ENCODE measurements around the gene FOXG1.

Gene FOXG1

DNA sequence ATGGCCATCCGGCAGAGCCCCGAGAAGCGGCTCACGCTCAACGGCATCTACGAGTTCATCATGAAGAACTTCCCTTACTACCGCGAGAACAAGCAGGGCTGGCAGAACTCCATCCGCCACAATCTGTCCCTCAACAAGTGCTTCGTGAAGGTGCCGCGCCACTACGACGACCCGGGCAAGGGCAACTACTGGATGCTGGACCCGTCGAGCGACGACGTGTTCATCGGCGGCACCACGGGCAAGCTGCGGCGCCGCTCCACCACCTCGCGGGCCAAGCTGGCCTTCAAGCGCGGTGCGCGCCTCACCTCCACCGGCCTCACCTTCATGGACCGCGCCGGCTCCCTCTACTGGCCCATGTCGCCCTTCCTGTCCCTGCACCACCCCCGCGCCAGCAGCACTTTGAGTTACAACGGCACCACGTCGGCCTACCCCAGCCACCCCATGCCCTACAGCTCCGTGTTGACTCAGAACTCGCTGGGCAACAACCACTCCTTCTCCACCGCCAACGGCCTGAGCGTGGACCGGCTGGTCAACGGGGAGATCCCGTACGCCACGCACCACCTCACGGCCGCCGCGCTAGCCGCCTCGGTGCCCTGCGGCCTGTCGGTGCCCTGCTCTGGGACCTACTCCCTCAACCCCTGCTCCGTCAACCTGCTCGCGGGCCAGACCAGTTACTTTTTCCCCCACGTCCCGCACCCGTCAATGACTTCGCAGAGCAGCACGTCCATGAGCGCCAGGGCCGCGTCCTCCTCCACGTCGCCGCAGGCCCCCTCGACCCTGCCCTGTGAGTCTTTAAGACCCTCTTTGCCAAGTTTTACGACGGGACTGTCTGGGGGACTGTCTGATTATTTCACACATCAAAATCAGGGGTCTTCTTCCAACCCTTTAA is 1.5 kb downstream of the FOXG1 start:
- peaks cover 44% of the 10 kb centered on the region for H3K27me3 Mint-ChIP-seq
- H3K4me1 Mint-ChIP-seq (ENCODE audit: low read depth), result peaks cover 14% of the 10 kb centered on the region
- H3K36me3 Mint-ChIP-seq, result no peaks in the 10 kb centered on the region
- peak overlapping the region; percentile 51 for H3K4me3 Mint-ChIP-seq
- H3K27ac Mint-ChIP-seq, result no peak overlapping the region
- no peaks in the 10 kb centered on the region for H3K9me3 Mint-ChIP-seq (ENCODE audit: low read depth)

DNA sequence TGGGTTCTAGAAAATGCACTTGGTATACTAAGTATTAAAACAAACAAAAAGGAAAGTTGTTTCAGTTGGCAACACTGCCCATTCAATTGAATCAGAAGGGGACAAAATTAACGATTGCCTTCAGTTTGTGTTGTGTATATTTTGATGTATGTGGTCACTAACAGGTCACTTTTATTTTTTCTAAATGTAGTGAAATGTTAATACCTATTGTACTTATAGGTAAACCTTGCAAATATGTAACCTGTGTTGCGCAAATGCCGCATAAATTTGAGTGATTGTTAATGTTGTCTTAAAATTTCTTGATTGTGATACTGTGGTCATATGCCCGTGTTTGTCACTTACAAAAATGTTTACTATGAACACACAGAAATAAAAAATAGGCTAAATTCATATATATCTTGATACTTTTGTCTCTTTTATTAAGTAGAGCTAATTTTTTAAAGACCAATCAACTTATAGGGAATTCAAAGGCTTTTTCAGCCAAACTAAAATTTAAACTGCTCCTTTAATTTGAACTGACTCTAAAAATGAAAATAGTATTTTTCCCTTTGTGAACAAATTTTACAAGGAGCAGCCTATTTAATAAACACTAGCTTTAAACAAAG is 2.8 kb downstream of the FOXG1 start:
- Mint-ChIP-seq H3K4me1 (ENCODE audit: low read depth) (peaks cover 12% of the 10 kb centered on the region), H3K27ac (no peak overlapping the region), H3K4me3 (no peak overlapping the region), H3K9me3 (ENCODE audit: low read depth) (no peaks in the 10 kb centered on the region), H3K36me3 (peaks cover 2% of the 10 kb centered on the region), H3K27me3 (peaks cover 44% of the 10 kb centered on the region)

DNA sequence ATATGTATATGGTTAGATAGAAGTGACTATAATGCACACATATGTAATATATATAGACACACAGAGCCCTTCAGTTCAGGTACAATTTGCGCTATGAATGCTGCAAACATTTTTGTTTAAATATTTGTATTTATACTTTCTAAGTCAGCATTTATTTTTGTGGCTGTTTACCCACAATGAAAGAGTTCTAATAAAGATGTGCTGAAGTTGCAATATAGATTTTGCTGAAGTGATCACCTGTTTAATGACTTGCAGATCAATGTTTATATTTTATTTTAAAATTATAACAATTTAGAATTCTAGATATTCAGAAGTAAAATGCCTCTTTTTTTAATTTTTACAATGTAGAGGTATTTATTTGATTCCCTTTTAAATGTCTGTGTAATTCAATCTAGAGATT is 3.5 kb downstream of the FOXG1 start:
- Mint-ChIP-seq H3K27me3 (peaks cover 45% of the 10 kb centered on the region), H3K4me1 (ENCODE audit: low read depth) (peaks cover 10% of the 10 kb centered on the region), H3K27ac (no peak overlapping the region), H3K36me3 (peaks cover 2% of the 10 kb centered on the region), H3K4me3 (no peak overlapping the region), H3K9me3 (ENCODE audit: low read depth) (no peaks in the 10 kb centered on the region)

DNA sequence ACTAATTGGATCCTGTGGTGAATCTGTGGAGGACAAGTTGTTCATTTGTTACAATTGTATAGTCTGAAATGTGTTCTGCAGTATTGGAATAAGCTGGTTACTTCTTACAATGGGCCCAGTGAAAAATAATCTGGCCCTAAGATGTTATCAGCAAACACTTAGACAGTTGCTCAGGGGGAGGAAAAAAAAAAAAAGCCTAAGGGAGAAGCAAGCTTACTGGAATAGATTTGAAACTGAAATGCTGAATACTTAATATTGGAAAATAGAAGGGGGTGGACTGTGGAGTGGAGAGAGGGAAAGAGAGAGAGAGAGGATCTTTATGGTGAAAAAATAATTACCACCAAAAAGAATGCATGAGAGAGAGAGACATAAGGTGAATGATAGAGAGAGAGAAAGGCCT is 4.0 kb downstream of the FOXG1 start:
- Mint-ChIP-seq H3K4me3 (no peak overlapping the region), H3K36me3 (peaks cover 7% of the 10 kb centered on the region), H3K4me1 (ENCODE audit: low read depth) (peaks cover 5% of the 10 kb centered on the region), H3K27me3 (peaks cover 47% of the 10 kb centered on the region), H3K27ac (no peak overlapping the region), H3K9me3 (ENCODE audit: low read depth) (peaks cover 2% of the 10 kb centered on the region)

DNA sequence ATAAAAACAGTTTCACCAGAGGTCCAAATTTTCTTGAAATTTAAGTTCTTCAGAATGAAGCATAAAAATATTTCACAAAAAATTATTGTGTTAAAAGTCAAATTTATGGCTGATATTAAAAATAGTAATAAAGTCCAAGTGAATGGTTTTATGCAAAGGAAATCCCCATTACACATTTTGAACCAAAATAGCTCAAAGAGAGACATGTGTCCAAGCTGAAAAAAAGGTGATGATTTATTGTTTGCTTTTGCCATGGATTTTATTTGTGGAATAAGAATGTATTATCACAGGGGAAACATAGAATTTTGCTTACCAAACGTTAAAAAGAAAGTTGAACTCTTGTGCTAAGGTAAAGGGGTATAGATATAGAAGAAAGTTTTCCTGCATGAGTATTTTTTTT is 4.6 kb downstream of the FOXG1 start:
- H3K27ac Mint-ChIP-seq, result no peak overlapping the region
- peaks cover under 1% of the 10 kb centered on the region for H3K4me1 Mint-ChIP-seq (ENCODE audit: low read depth)
- H3K4me3 Mint-ChIP-seq, result no peak overlapping the region
- peaks cover 8% of the 10 kb centered on the region for H3K36me3 Mint-ChIP-seq
- H3K9me3 Mint-ChIP-seq (ENCODE audit: low read depth), result peaks cover 6% of the 10 kb centered on the region
- H3K27me3 Mint-ChIP-seq, result peaks cover 49% of the 10 kb centered on the region

DNA sequence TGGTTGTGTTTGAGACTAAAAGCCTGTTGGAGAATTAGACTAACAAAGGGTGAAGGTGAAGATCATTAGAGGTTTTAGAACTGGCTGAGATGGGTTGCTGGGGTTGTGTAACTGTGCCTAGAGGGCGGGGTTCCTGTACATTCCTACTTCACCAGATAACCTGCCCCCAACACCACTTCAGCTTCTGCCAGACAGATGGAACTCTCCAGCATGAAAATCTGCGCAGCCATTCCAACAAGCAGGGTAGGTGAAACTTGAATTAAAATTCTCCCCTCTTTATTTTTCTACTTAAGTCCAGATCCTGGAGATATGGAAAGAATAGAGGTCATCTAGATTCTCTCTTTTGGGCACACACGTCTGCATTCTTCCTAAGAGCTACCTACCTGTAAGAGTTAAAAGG is 6.0 kb downstream of the FOXG1 start:
- no peak overlapping the region for H3K4me3 Mint-ChIP-seq
- H3K4me1 Mint-ChIP-seq (ENCODE audit: low read depth), result no peaks in the 10 kb centered on the region
- H3K27ac Mint-ChIP-seq, result no peak overlapping the region
- peaks cover 11% of the 10 kb centered on the region for H3K36me3 Mint-ChIP-seq
- peaks cover 11% of the 10 kb centered on the region for H3K9me3 Mint-ChIP-seq (ENCODE audit: low read depth)
- H3K27me3 Mint-ChIP-seq, result peaks cover 60% of the 10 kb centered on the region

DNA sequence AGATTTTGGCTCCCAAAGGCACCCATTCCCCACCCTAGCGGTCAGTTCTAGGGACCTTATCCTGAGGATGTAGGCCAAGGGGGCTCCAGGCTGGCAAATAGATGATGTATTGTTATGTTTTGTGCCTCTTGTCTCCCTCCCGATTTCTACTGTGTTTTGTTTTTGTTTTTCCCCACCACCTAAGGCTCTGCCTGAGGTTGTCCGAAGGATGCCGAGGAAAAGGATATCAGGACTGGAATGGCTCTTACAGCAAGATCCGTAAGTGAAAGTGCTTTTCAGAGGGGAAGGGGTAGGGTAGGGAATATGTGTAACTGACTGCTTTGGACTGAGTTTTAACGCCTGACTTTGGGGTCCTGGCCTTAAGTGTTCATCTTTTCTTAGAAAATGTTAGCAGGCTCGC is 6.6 kb downstream of the FOXG1 start:
- H3K27ac Mint-ChIP-seq, result no peak overlapping the region
- peaks cover 11% of the 10 kb centered on the region for H3K36me3 Mint-ChIP-seq
- H3K4me3 Mint-ChIP-seq, result no peak overlapping the region
- H3K4me1 Mint-ChIP-seq (ENCODE audit: low read depth), result no peaks in the 10 kb centered on the region
- H3K9me3 Mint-ChIP-seq (ENCODE audit: low read depth), result peaks cover 11% of the 10 kb centered on the region
- H3K27me3 Mint-ChIP-seq, result peaks cover 62% of the 10 kb centered on the region

DNA sequence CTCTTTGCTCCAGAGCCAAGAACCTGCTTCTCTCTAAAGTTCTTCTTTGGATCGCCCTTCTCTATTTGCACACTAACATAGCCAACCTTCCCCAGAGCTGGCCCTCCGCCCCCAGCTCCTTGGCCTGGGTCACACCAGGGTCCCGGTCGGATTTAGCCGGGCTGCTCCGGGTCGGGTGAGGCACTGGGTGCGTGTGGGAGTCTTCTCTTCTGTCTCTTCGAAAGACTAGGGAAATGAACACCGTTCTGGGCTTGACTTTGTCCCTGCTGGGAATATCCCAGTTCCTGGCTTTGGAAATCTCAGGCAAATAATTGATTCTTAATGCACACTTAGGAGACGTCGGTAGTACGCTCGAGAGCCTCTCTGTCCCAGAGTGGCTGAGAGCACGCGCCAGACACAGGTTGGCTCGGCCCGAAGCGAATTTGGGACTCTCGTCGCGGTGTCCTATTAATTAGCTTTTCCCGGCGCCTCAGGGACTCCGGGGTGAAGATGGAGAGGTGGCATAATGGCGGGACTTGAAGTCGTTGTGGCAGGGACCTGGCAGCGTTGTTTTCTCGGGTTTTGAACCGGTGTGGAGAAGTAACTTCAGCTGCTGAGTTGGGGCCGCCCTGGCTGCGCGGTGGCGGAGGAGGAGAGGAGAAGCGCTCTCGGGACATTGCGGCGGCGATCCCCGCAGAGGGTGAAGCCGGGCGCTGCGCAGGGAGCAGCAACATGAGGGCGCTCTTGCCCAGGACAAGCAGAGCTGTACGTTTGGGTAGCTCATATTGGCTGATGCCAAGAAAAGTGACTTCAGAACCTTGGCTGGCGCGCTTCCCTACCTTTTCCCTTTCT is 7.5 kb downstream of the FOXG1 start:
- peaks cover 13% of the 10 kb centered on the region for H3K36me3 Mint-ChIP-seq
- peaks cover 11% of the 10 kb centered on the region for H3K9me3 Mint-ChIP-seq (ENCODE audit: low read depth)
- no peaks in the 10 kb centered on the region for H3K4me1 Mint-ChIP-seq (ENCODE audit: low read depth)
- no peak overlapping the region for H3K4me3 Mint-ChIP-seq
- H3K27me3 Mint-ChIP-seq, result peaks cover 60% of the 10 kb centered on the region
- H3K27ac Mint-ChIP-seq, result no peak overlapping the region

DNA sequence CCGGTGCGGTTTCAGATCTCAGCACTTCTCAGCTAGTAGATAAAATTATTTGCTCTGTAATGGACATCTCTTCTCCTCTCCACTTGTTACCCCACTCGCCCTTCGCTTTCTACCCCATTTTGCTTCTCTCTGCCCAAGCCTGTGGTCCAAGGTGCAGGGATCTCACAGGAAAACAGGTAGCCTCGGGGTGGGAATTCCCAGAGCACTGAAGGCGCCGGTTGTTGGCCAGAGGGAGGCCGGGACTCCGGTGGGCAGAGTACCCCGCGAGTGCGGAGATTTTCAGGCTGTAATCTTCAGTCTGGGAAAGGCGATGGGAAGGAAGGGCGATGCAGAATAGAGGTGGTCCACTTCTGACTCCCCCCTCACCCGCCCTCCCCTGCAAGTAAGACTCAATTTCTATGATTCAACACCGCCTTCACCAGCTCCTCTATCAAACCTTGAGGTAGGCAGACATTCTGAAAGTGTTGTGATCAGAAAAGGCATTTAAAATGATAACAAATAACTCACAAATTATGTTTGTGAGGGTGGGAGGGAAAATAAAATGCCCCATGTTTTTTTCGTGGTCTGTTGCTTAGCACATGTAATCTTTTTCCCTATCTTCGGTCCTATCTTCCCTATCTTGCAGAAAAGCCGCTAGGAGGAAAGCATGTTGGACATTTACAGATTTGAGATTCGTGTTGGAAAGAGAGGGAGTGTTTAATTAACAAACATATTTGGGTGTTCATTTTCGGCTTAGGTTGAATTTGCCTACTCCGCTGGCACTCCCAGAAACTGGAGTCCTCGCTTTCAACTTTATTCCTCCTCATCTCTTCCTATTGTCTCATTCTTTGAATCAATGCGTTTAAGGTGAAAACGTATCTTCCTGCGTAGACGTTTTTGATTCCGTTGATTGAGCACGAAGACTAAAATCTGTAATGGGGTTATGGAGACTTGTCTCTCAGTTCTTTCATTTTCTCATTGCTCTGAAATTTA is 8.5 kb downstream of the FOXG1 start:
- no peaks in the 10 kb centered on the region for H3K4me1 Mint-ChIP-seq (ENCODE audit: low read depth)
- H3K4me3 Mint-ChIP-seq, result no peak overlapping the region
- no peak overlapping the region for H3K27ac Mint-ChIP-seq
- peaks cover 65% of the 10 kb centered on the region for H3K27me3 Mint-ChIP-seq
- peaks cover 15% of the 10 kb centered on the region for H3K36me3 Mint-ChIP-seq
- H3K9me3 Mint-ChIP-seq (ENCODE audit: low read depth), result peaks cover 11% of the 10 kb centered on the region

DNA sequence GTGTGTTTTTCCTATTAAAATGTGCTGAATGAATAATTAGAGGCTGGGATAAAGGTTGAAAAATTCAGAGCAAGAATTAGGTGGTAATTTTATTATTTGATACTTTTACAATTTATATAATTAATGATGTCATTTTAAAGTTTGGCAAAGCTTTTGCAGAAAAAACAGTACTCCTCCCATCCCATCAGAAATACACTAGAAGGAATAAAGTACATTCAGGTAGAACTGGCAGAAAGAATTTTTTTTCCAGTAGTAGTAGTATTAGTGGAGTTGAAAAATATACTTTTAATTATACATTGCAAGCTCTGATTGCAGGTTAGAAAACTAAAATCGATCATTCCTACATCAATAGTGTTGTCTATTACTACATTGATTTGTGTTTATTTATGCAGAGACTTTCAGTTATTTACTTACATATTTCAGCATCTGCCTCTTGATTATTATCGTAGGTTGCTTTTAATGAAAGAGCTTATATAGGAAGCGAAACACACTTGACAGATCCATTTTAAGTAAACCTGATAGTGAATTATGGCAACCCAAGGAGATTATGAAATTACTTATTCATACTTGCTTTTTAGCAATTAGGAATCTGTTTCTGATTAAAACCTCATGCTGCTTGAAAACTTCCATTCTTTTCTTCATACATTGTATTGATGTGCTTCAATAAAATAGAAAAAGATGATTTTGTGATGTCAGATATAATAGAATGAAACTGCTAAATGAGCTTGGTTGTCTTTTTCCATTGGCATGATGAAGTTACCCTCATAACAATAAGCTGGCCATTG is 10.1 kb downstream of the FOXG1 start:
- Mint-ChIP-seq H3K4me3 (no peak overlapping the region), H3K27me3 (peaks cover 66% of the 10 kb centered on the region), H3K27ac (no peak overlapping the region), H3K4me1 (ENCODE audit: low read depth) (no peaks in the 10 kb centered on the region), H3K9me3 (ENCODE audit: low read depth) (peaks cover 11% of the 10 kb centered on the region), H3K36me3 (peaks cover 18% of the 10 kb centered on the region)

DNA sequence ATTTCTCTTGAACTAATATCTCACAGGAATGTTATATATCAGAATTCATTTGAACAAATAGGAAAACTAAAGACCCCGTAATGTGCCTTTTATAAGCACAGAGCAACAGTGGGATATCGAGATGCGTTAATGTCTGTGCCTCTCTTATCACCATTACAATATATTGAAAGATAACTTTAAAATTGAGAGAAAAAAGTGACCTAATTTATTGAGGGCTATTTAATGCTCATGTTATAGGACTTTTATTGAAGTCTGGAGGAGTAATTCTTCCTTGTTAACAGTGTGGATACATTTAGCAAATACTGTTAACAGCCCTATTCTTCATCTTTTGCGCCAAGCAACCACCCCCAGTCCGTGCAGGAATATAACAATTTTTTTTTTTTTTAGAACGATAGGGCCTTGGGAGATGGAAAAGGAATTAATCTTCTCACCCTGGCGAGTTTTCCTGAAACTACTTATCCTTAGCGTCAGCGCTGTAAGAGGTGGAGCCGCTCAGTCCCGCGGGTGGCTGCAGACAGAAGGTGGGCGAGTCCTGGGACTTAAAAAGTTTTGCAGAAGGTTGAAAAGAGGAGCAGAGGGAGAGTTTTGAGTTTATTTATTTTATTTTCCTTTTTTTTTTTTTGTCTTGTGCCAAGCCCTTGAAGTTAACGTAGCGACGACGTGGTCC is 11.0 kb downstream of the FOXG1 start:
- no peaks in the 10 kb centered on the region for H3K4me1 Mint-ChIP-seq (ENCODE audit: low read depth)
- H3K4me3 Mint-ChIP-seq, result no peak overlapping the region
- no peak overlapping the region for H3K27ac Mint-ChIP-seq
- H3K9me3 Mint-ChIP-seq (ENCODE audit: low read depth), result peaks cover 11% of the 10 kb centered on the region
- peaks cover 18% of the 10 kb centered on the region for H3K36me3 Mint-ChIP-seq
- peaks cover 66% of the 10 kb centered on the region for H3K27me3 Mint-ChIP-seq

DNA sequence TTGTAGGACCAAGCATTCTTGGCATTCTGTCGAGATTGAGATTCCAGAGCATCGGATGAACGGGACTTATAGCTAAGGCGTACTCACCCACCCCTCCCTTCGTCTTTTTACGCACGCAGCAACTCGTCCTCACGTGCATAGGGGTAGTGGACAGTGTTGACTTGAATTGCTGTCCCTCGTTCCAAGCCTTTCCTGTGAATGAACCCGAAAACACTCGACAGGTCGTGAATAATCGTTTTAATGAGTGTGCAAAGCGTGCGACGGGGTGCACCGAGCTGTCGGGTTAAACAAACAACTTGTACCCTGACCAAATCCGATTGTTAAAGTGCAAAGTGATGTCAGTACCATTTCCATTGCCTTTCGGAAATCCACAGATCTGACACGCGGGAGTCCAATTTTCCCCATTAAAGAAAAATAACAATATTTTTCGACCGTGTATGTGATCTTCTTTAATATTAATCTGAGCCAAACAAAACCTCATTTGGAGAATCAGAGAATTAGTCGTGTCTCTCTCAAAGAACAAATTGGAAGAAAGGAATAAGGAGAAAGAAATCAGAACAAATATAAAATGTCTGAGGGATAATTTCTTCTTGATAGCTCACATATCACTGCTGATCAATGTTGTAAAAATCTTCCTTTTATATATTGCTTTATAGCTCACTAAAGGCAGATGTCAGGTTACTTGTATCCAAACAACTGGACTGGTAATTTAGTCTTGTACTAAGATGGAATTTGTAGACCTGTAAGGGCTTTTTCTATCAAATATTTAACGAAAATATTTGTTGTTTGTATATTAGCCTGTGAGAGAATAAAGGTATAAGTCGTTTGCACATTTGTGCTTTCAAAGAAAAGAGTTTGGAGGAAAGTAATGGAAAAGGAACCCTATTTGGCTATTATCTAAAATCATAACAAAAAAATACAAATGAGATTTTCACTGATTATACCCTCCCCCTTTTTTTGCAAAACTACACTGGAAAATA is 11.8 kb downstream of the FOXG1 start:
- peaks cover 64% of the 10 kb centered on the region for H3K27me3 Mint-ChIP-seq
- no peak overlapping the region for H3K4me3 Mint-ChIP-seq
- H3K27ac Mint-ChIP-seq, result no peak overlapping the region
- no peaks in the 10 kb centered on the region for H3K4me1 Mint-ChIP-seq (ENCODE audit: low read depth)
- peaks cover 11% of the 10 kb centered on the region for H3K9me3 Mint-ChIP-seq (ENCODE audit: low read depth)
- peaks cover 18% of the 10 kb centered on the region for H3K36me3 Mint-ChIP-seq

All from activated naive CD8-positive, alpha-beta T cell (primary cell).